HG02642 (cell line): ENCODE results near the gene MAN2A2.
"Not testable (repeated sequence)": the region's sequence is repeated elsewhere in the genome, so short reads cannot be mapped to it uniquely, and the experiment has no call there.

Experiments
- ATAC-seq: cut with Tn5 transposase; IDR thresholded peaks from one replicate; pipeline ENCODE4 v1.9.1; 2021; ENCODE audit warnings: mild to moderate bottlenecking; ENCODE audit not compliant: unreplicated experiment, poor library complexity

The MAN2A2 gene

GRCh38 chr15:90915216-90915807 is 12.2 kb downstream of the MAN2A2 start:
- ATAC-seq = peak; percentile 37

GRCh38 chr15:90915808-90916440 is 12.8 kb downstream of the MAN2A2 start:
- no peak for ATAC-seq

- no peak for ATAC-seq
These were observed 13.4 kb downstream of the MAN2A2 start for GRCh38 chr15:90916461-90916860.

- ATAC-seq = no peak
These were observed 14.5 kb downstream of the MAN2A2 start for GRCh38 chr15:90917569-90917968.

GRCh38 chr15:90918034-90918788 is 15.1 kb downstream of the MAN2A2 start:
- no peak for ATAC-seq

GRCh38 chr15:90918835-90919234 is 15.7 kb downstream of the MAN2A2 start:
- no peak for ATAC-seq

GRCh38 chr15:90921887-90922286 is 18.8 kb downstream of the MAN2A2 start:
- ATAC-seq = no peak

- ATAC-seq = peak; percentile 65
These were observed 19.7 kb downstream of the MAN2A2 start for GRCh38 chr15:90922712-90923322.

- peak; percentile 72 for ATAC-seq
These were observed 21.3 kb downstream of the MAN2A2 start for GRCh38 chr15:90924375-90924774.

GRCh38 chr15:90926766-90927165 is 23.7 kb downstream of the MAN2A2 start:
- ATAC-seq = not testable (repeated sequence)

GRCh38 chr15:90928106-90928505 is 25.0 kb downstream of the MAN2A2 start:
- not testable (repeated sequence) for ATAC-seq

- ATAC-seq = no peak
These were observed 26.3 kb downstream of the MAN2A2 start for GRCh38 chr15:90929246-90930019.

- no peak for ATAC-seq
These were observed 27.9 kb downstream of the MAN2A2 start for GRCh38 chr15:90930861-90931574.

- no peak for ATAC-seq
These were observed 28.4 kb downstream of the MAN2A2 start for GRCh38 chr15:90931575-90931827.

GRCh38 chr15:90931828-90932659 is 28.9 kb downstream of the MAN2A2 start, which contains the start of gene HDDC3:
Gene HDDC3, minus strand, starts transcription at chr15:90932549. Its CDS starts 9 bp downstream, at chr15:90932540.
- ATAC-seq = peak; percentile 50

GRCh38 chr15:90932660-90932991 is 29.5 kb downstream of the MAN2A2 start:
- no peak for ATAC-seq

GRCh38 chr15:90933301-90933700 is 30.2 kb downstream of the MAN2A2 start:
- ATAC-seq = no peak

GRCh38 chr15:90934256-90934948 is 31.3 kb downstream of the MAN2A2 start:
- ATAC-seq = peak; percentile 27
